ENCODE results near the gene KRTAP9-3.
"Not testable (repeated sequence)": the region's sequence is repeated elsewhere in the genome, so short reads cannot be mapped to it uniquely, and the experiment has no call there.

- not testable (repeated sequence) for TF ChIP-seq POLR2A, EP300 (IDR thresholded peaks at IDR 0.05)
Observed at GRCh38 chr17:41249637-41250240, 17.5 kb downstream of the KRTAP9-3 start, which contains the start of gene KRTAP9-4.
